ENCODE measurements around the gene MSANTD2.

Gene MSANTD2

DNA sequence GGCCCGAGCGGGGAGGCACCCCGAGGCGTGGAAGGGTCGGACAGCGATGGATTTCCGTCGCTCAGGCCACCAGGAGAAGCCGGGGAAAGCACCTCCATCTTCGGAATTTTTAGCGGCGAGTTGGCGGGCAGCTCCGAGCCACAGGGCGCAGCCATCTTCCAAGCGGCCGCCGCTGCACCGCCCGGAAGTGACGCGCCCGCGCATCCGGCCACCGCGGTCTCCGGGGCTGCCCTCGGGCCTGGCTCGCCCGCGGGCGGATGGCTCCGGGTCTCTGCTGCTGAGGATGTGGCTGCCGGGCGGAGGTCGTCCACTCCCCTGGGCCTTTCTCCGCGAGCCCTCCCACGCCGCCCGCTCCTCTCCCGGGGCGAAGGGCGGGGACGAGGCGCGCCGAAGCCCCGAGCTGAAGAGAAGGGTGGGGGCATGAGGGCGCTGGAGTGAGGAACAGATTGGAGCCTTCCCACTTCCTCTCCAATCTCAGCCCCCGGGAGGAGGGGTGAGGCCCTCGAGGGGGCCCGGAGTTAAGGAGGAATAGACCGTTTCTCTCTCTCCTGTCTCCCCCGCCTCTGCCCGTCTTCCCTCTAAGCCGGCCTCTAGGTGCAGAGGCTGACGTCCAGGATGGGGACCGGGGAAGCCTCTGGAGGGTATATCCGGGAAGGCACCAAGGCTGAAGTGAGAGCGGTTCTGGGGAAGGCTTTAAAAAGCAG is at the start of gene MSANTD2:
TSS of gene MSANTD2 (minus strand) at position 181 of the 704 bp plus-strand sequence. CDS start at position 155, 26 bp downstream.
- no peak for TF ChIP-seq EZH2phosphoT487 (IDR thresholded peaks at IDR 0.05; ENCODE audit: borderline replicate concordance, low read length)
- TF ChIP-seq, protein P1, sequence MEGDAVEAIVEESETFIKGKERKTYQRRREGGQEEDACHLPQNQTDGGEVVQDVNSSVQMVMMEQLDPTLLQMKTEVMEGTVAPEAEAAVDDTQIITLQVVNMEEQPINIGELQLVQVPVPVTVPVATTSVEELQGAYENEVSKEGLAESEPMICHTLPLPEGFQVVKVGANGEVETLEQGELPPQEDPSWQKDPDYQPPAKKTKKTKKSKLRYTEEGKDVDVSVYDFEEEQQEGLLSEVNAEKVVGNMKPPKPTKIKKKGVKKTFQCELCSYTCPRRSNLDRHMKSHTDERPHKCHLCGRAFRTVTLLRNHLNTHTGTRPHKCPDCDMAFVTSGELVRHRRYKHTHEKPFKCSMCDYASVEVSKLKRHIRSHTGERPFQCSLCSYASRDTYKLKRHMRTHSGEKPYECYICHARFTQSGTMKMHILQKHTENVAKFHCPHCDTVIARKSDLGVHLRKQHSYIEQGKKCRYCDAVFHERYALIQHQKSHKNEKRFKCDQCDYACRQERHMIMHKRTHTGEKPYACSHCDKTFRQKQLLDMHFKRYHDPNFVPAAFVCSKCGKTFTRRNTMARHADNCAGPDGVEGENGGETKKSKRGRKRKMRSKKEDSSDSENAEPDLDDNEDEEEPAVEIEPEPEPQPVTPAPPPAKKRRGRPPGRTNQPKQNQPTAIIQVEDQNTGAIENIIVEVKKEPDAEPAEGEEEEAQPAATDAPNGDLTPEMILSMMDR (IDR thresholded peaks at IDR 0.05; ENCODE audit: low read depth, low read length, poor library complexity, severe bottlenecking), result no peak
- Histone ChIP-seq H3K9me2 (replicated peaks; ENCODE audit: control insufficient read depth, low read length) (no peaks in the 10 kb centered on the region), H3K4me1 (ENCODE audit: control insufficient read depth, low read length) (peaks cover 25% of the 10 kb centered on the region)

GRCh38 chr11:124846070-124846673 is 46.0 kb upstream of the MSANTD2 start:
- Histone ChIP-seq H3K4me3 (ENCODE audit: low read length) (no peak overlapping the region), H3K9me2 (replicated peaks; ENCODE audit: control insufficient read depth, low read length) (no peaks in the 10 kb centered on the region), H3K79me2 (ENCODE audit: control insufficient read depth, low read length) (no peaks in the 10 kb centered on the region), H3F3A (ENCODE audit: control insufficient read depth, insufficient read depth) (no peaks in the 10 kb centered on the region), H3K36me3 (ENCODE audit: control insufficient read depth, low read length) (no peaks in the 10 kb centered on the region), H3K27me3 (ENCODE audit: control insufficient read depth, low read length) (peaks cover 89% of the 10 kb centered on the region), H3K9me3 (ENCODE audit: control insufficient read depth, insufficient read depth, low read length) (no peaks in the 10 kb centered on the region), H4K20me1 (ENCODE audit: control insufficient read depth, insufficient read depth, low read depth, low read length) (no peaks in the 10 kb centered on the region), H3K4me2 (ENCODE audit: low read length) (no peak overlapping the region), H3K4me1 (ENCODE audit: control insufficient read depth, low read length) (no peaks in the 10 kb centered on the region), H3K27ac (ENCODE audit: low read depth, low read length) (no peak overlapping the region)
- TF ChIP-seq EZH2phosphoT487 (IDR thresholded peaks at IDR 0.05; ENCODE audit: borderline replicate concordance, low read length), result no peak
- TF ChIP-seq, protein P1 (IDR thresholded peaks at IDR 0.05; ENCODE audit: low read depth, low read length, poor library complexity, severe bottlenecking), result no peak

More for the DNA sequence above, at the start of gene MSANTD2:
- Histone ChIP-seq H3K4me3 (ENCODE audit: low read length) (peak within 1 kb of the TSS; percentile 94), H3F3A (ENCODE audit: control insufficient read depth, insufficient read depth) (0 out of 2 replicates have a peak, but pooled peaks cover 2% of the 10 kb centered on the region), H4K20me1 (ENCODE audit: control insufficient read depth, insufficient read depth, low read depth, low read length) (peaks cover 6% of the 10 kb centered on the region; the same call in 1 of the 2 replicates), H3K27ac (ENCODE audit: low read depth, low read length) (peak within 1 kb of the TSS; percentile 78), H3K79me2 (ENCODE audit: control insufficient read depth, low read length) (peaks cover 53% of the 10 kb centered on the region), H3K9me3 (ENCODE audit: control insufficient read depth, insufficient read depth, low read length) (no peaks in the 10 kb centered on the region), H3K36me3 (ENCODE audit: control insufficient read depth, low read length) (peaks cover 4% of the 10 kb centered on the region), H3K27me3 (ENCODE audit: control insufficient read depth, low read length) (no peaks in the 10 kb centered on the region), H3K4me2 (ENCODE audit: low read length) (peak within 1 kb of the TSS; percentile 80)

- no peaks in the 10 kb centered on the region for H3K9me2 ChIP-seq (replicated peaks; ENCODE audit: control insufficient read depth, low read length)
- peaks cover 95% of the 10 kb centered on the region for H3K27me3 ChIP-seq (ENCODE audit: control insufficient read depth, low read length)
- H3K9me3 ChIP-seq (ENCODE audit: control insufficient read depth, insufficient read depth, low read length), result no peaks in the 10 kb centered on the region
- H3K27ac ChIP-seq (ENCODE audit: low read depth, low read length), result no peak overlapping the region
- no peak for TF ChIP-seq EZH2phosphoT487 (IDR thresholded peaks at IDR 0.05; ENCODE audit: borderline replicate concordance, low read length)
- TF ChIP-seq, protein P1 (IDR thresholded peaks at IDR 0.05; ENCODE audit: low read depth, low read length, poor library complexity, severe bottlenecking), result no peak
- no peak overlapping the region for H3K4me2 ChIP-seq (ENCODE audit: low read length)
- no peaks in the 10 kb centered on the region for H4K20me1 ChIP-seq (ENCODE audit: control insufficient read depth, insufficient read depth, low read depth, low read length)
- H3K4me1 ChIP-seq (ENCODE audit: control insufficient read depth, low read length), result no peaks in the 10 kb centered on the region
- no peaks in the 10 kb centered on the region for H3K36me3 ChIP-seq (ENCODE audit: control insufficient read depth, low read length)
- no peak overlapping the region for H3K4me3 ChIP-seq (ENCODE audit: low read length)
- H3F3A ChIP-seq (ENCODE audit: control insufficient read depth, insufficient read depth), result no peaks in the 10 kb centered on the region
- no peaks in the 10 kb centered on the region for H3K79me2 ChIP-seq (ENCODE audit: control insufficient read depth, low read length)
These were observed 44.5 kb upstream of the MSANTD2 start for GRCh38 chr11:124844664-124845079.

Data from DOHH2 (cell line).